ENCODE measurements around the gene RAP2C. TPM values are rescaled to one million over a fixed set of nuclear protein-coding genes. Genes with fewer than 3 reads are reported as not detected.

The RAP2C gene
- total RNA-seq (2014; rRNA removed) (13.0 and 13.8 TPM in 2 replicates), Bru-seq, nascent RNA (percentile 82 among the genes with signal in this experiment), BruChase-seq, experiment 1, labeled RNA remaining after a 6-hour chase (percentile 94 among the genes with signal in this experiment), BruChase-seq, experiment 2, labeled RNA remaining after a 2-hour chase (percentile 89 among the genes with signal in this experiment)
- long read RNA-seq, transcript RAP2C-201 (4 exons, 3,896 nt), result major isoform, 7 of 55 reads
- long read RNA-seq, partial matches to known transcripts, result 25 of 55 reads
- long read RNA-seq, other reads (novel, unspliced or antisense), result 23 of 55 reads

DNA sequence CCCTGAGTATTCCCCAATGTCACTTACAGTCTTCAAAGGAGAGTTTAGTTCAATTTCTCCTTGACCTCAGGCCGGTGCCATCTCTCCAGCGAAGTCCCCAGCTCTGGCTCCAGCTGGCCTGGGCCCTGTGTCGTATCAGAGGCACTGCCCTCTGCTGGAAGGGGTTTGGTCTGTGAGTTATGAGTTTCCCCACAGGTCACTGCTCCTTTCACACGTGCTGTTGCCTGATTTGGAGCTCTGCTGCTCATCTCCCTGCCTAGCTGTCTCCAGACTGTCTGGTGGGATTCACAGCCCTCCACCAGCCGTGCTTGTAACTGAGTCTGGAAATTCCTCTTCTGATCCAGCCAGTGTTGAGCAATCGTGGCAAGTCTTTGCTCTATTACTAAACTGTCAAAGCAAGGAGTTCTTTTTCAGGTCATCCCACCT, at the start of gene RAP2C:
RAP2C (minus strand) TSS at position 105 of the 426 bp plus-strand sequence. CDS start 2,179 bp downstream, outside the sequence.
- Histone ChIP-seq H3K9me3 (ENCODE audit: low read length) (no peaks in the 10 kb centered on the region), H2AFZ (ENCODE audit: low read length) (peak within 1 kb of the TSS; percentile 80), H3K27me3 (ENCODE audit: low read length) (no peaks in the 10 kb centered on the region), H3K4me2 (ENCODE audit: low read length) (peak within 1 kb of the TSS; percentile 93), H3K9me2 (replicated peaks; ENCODE audit: low read length) (no peaks in the 10 kb centered on the region), H3F3A (ENCODE audit: low read length, unreplicated experiment) (no peaks in the 10 kb centered on the region), H3K27ac (ENCODE audit: low read length) (peak within 1 kb of the TSS; percentile 72), H3K79me2 (ENCODE audit: low read length) (peaks cover 35% of the 10 kb centered on the region), H4K20me1 (ENCODE audit: low read length) (peaks cover 9% of the 10 kb centered on the region; the same call in 1 of the 2 replicates), H3K9ac (ENCODE audit: low read length) (peak within 1 kb of the TSS; percentile 93), H3K4me1 (ENCODE audit: insufficient read depth, low read length) (0 out of 2 replicates have a peak, but pooled peaks cover 19% of the 10 kb centered on the region), H3K4me3 (ENCODE audit: low read length) (peak within 1 kb of the TSS; percentile 92), H3K36me3 (ENCODE audit: low read depth, low read length) (no peaks in the 10 kb centered on the region)
- TF ChIP-seq, protein P1, sequence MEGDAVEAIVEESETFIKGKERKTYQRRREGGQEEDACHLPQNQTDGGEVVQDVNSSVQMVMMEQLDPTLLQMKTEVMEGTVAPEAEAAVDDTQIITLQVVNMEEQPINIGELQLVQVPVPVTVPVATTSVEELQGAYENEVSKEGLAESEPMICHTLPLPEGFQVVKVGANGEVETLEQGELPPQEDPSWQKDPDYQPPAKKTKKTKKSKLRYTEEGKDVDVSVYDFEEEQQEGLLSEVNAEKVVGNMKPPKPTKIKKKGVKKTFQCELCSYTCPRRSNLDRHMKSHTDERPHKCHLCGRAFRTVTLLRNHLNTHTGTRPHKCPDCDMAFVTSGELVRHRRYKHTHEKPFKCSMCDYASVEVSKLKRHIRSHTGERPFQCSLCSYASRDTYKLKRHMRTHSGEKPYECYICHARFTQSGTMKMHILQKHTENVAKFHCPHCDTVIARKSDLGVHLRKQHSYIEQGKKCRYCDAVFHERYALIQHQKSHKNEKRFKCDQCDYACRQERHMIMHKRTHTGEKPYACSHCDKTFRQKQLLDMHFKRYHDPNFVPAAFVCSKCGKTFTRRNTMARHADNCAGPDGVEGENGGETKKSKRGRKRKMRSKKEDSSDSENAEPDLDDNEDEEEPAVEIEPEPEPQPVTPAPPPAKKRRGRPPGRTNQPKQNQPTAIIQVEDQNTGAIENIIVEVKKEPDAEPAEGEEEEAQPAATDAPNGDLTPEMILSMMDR (conservative IDR thresholded peaks at IDR 0.05; ENCODE audit: low read depth, low read length), result peak; percentile 72
- TF ChIP-seq EZH2 (IDR thresholded peaks at IDR 0.05; ENCODE audit: low read length, unreplicated experiment), result no peak
- no peak for TF ChIP-seq EZH2phosphoT487 (IDR thresholded peaks at IDR 0.05; ENCODE audit: borderline replicate concordance, low read length)
- ChIA-PET POLR2A (ENCODE audit: unreplicated experiment) (no interaction called here), CTCF (interaction anchor here (0.6 to 3.4 kb wide), 6 partner anchors 48 to 378 kb away, joined by 3 to 44 read pairs (median 4); partner anchors contain the start of gene STK26)
- ATAC-seq, result peak; percentile 56
- peak; percentile 78 for DNase-seq
- intact Hi-C loops (cut with micrococcal nuclease), result loop anchor here (1.0 to 5.0 kb wide), 3 partner anchors 127 to 377 kb away; partner anchors contain the start of gene STK26
- no TSS peak for BruUV-seq (replicated peaks)

DNA sequence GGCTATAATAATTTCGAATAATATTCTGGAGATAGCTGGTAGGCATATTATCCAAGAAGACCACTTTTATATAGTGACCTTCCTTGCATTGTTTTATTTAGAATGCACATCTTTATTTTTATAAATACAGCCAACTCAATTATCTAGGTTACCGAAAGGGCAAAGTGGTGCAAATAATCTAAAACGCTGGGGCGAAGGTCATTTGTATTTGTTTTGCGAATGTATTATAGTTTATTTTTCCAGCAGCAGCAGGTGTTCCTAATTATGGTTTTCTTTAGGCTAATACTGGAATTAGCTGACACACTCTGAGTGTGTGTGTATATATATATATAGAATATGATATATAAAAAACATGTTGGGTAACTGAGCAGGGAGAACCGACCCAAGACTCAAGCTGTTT, 48.1 kb upstream of the RAP2C start:
- Histone ChIP-seq H3K4me2 (ENCODE audit: low read length) (no peak overlapping the region), H3K27ac (ENCODE audit: low read length) (no peak overlapping the region), H3K9me2 (replicated peaks; ENCODE audit: low read length) (no peaks in the 10 kb centered on the region), H4K20me1 (ENCODE audit: low read length) (no peaks in the 10 kb centered on the region), H3K4me1 (ENCODE audit: insufficient read depth, low read length) (peaks cover 19% of the 10 kb centered on the region), H3K79me2 (ENCODE audit: low read length) (no peaks in the 10 kb centered on the region), H3K27me3 (ENCODE audit: low read length) (no peaks in the 10 kb centered on the region), H3K9ac (ENCODE audit: low read length) (no peak overlapping the region), H3K36me3 (ENCODE audit: low read depth, low read length) (no peaks in the 10 kb centered on the region), H3K4me3 (ENCODE audit: low read length) (no peak overlapping the region), H2AFZ (ENCODE audit: low read length) (no peak overlapping the region), H3K9me3 (ENCODE audit: low read length) (no peaks in the 10 kb centered on the region), H3F3A (ENCODE audit: low read length, unreplicated experiment) (no peaks in the 10 kb centered on the region)
- ChIA-PET CTCF (no interaction called here), POLR2A (ENCODE audit: unreplicated experiment) (no interaction called here)
- DNase-seq (no peak), ATAC-seq (no peak)
- intact Hi-C loops (cut with micrococcal nuclease), result no loop called here
- TF ChIP-seq, protein P1 (conservative IDR thresholded peaks at IDR 0.05; ENCODE audit: low read depth, low read length), result no peak
- TF ChIP-seq EZH2phosphoT487 (IDR thresholded peaks at IDR 0.05; ENCODE audit: borderline replicate concordance, low read length) (no peak), EZH2 (IDR thresholded peaks at IDR 0.05; ENCODE audit: low read length, unreplicated experiment) (no peak)
- BruUV-seq (replicated peaks), result no TSS peak

Data from PC-3 (cell line).